ENCODE data around the gene IFNGR2.
"Not testable (repeated sequence)": the region's sequence is repeated elsewhere in the genome, so short reads cannot be mapped to it uniquely, and the experiment has no call there.

Gene IFNGR2, protein sequence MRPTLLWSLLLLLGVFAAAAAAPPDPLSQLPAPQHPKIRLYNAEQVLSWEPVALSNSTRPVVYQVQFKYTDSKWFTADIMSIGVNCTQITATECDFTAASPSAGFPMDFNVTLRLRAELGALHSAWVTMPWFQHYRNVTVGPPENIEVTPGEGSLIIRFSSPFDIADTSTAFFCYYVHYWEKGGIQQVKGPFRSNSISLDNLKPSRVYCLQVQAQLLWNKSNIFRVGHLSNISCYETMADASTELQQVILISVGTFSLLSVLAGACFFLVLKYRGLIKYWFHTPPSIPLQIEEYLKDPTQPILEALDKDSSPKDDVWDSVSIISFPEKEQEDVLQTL

DNA sequence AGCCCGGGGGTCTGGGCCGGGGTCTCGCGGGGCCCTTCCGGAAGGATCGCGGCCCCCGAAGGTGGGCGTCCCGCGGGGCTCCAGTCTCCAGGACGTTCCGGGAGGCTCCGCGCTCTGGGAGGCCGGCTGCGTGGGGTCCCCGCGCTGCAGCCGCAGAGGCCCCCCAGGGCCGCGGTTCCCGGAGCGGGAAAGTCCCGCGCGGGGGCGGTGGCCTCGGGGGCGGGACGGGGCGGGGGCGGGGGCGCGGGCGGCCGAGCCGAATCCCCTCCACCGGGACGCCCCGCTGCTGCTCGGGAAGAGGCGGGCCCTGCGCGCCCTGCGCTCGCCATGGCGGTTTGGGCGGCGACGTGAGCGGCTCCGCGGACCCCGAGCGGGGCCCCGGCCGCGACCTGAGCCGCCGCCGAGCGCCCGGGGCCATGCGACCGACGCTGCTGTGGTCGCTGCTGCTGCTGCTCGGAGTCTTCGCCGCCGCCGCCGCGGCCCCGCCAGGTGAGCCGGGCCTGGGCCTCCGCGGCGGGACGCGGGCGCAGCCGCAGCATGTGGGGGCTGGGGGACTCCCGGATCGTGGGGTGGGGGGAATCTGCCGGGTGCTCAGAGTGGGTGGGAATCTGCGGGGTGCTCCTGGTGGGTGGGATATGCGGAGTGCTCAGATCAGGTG is at the start of gene IFNGR2:
Gene IFNGR2, plus strand, starts transcription at position 286 of the 658 bp plus-strand sequence. Its CDS starts 131 bp downstream, at position 417.
- peak; percentile 38 for DNase-seq (ENCODE audit: low spot score)

DNA sequence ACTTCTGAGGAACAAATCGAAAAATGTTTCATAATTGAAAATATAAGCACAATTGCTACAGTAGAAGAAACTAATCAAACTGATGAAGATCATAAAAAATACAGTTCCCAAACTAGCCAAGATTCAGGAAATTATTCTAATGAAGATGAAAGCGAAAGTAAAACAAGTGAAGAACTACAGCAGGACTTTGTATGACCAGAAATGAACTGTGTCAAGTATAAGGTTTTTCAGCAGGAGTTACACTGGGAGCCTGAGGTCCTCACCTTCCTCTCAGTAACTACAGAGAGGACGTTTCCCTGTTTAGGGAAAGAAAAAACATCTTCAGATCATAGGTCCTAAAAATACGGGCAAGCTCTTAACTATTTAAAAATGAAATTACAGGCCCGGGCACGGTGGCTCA is 47.9 kb upstream of the IFNGR2 start:
- no peak for DNase-seq (ENCODE audit: low spot score)

DNA sequence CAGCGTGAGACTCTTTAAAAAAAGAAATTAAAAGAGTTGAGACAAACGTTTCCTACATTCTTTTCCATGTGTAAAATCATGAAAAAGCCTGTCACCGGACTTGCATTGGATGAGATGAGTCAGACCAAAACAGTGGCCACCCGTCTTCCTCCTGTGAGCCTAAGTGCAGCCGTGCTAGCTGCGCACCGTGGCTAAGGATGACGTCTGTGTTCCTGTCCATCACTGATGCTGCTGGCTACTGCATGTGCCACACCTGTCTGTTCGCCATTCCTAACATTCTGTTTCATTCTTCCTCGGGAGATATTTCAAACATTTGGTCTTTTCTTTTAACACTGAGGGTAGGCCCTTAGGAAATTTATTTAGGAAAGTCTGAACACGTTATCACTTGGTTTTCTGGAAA is 47.2 kb upstream of the IFNGR2 start:
- no peak for DNase-seq (ENCODE audit: low spot score)

DNA sequence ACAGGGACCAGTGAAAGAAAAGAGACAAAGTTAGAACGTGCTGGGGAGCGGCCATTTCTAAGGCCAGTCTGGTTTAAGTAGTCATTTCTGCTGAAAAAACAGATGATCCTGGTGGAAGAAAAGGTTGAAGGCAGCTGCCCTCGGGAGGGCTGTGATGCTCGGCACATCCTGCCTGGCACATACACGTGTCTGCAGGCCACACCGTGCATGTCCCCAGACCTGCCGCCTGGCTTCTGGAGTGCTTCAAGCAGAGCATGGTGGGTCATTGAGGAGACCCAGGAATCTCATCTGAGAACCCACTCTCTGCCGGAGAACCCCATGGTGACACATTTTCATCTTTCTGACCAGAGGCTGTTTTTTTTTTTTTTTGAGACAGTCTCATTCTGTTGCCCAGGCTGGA is 46.0 kb upstream of the IFNGR2 start:
- no peak for DNase-seq (ENCODE audit: low spot score)

DNA sequence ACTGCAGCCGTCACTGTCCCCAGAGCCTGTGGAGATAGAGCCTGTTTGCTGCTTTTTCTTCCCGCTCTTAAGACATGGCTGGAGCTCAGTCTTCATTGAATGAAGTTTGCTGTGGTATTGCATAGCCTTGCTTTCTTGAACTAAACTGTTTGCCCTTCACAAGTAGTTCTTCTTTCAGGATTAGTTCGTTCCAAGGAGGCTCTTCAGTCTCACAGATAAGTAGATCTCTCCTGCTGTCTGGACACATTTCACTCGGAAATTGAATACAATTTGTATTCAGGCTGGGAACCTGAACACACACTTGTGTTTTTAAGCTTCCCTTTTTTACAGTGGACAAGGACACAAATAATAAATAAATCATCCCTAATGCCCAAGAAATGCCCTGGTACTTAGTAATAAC is 43.8 kb upstream of the IFNGR2 start:
- DNase-seq (ENCODE audit: low spot score), result no peak

DNA sequence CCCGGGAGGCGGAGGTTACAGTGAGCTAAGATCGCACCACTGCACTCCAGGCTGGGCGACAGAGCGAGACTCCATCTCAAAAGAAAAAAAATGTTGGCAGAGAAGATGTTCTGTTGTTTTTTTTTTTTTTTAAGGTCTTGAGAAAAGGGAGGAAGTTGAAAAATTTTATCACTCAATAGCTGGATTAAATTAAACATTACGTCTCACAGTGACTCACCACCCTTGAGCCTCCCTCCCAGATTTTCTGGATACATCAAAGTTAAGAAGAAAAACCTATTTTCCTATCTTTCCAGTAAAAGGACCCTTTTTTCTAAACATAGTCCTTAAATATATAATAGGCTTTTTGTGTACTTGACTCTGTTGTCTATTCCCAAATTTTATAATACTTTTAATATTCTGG is 42.9 kb upstream of the IFNGR2 start:
- no peak for DNase-seq (ENCODE audit: low spot score)

DNA sequence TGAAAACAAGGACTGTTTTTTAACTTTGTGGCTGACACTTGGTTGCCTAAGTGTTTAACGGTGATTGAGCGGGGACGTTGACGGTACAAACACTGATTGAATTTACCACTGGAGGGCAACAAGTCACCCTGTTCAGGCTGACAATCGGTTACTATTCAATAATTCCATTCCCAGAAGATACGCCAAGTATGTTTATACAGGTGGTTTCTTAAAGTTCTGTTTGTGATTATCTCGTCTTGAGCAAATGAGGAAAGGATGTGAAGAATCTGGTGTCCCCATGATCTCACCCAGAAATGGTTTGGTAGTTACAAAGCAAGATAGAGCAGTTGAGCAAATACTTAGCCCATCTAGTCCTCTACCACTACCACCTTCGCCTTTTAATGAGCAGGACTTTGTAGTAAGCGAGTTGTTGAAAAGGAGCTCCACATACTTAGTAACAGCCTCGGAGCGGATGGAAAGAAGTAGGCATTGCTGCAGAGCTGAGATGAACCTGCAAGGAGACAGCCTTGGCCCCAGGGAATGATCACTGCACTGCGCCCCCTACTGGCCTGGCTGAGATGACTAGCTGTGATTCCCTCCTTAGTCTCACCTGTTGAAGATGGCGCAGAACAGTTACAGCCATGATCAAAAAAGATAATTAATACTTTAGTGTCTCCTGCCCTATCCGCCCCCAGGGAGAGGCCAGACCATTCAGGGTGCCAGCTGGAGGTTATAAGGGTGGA is 42.2 kb upstream of the IFNGR2 start:
- peak; percentile 85 for DNase-seq (ENCODE audit: low spot score)

DNA sequence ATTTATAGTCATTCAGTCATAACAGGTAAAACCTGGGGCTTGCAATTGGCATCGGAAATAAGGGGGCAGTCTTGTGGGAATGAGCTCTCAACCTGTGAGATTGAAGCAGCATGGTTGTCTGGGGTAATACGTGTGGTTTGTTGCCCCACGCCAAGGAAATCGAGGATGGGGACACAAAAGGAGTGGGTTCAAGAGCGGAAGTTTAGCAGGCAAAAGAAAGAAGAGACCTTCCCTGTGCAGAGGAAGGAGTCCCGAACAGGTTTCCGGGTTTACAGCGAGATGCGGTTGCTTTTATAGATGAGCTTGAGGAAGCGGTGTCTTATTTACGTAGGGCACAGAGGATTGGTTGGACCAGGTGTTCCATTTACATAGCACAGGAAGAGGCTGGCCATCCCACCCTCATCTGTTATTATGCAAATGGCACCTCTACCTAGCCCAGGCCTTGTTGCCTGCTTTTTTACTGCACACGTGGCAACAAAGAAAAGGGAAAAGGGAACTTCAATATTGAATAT is 41.1 kb upstream of the IFNGR2 start:
- peak; percentile 87 for DNase-seq (ENCODE audit: low spot score)

DNA sequence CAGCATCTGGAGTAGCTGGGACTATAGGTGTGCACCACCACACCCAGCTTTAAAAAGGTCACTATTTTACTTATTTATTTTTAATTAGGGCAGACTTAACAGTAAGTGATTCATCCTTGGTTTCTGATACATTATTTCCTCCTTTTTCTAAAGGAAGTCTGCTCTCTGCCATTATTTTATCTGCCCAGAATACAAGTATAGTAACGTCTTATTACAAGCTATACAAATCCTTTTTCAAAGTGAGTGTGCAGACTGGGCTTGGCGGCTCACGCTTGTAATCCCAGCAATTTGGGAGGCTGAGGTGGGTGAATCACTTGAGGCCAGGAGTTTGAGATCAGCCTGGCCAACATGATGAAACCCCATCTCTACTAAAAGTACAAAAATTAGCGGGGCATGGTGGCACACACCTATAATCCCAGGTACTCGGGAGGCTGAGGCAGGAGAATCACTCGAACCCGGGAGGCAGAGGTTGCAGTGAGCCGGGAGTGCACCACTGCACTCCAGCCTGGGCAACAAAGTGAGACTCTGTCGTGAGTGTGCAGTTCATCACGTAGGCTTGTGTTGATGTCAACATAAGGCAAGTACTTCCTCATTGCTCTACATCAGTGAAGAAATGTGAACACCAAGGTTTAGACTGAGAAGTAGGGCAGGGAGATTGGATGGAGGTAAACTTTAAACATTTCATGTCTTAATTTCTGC is 39.2 kb upstream of the IFNGR2 start:
- not testable (repeated sequence) for DNase-seq (ENCODE audit: low spot score)

DNA sequence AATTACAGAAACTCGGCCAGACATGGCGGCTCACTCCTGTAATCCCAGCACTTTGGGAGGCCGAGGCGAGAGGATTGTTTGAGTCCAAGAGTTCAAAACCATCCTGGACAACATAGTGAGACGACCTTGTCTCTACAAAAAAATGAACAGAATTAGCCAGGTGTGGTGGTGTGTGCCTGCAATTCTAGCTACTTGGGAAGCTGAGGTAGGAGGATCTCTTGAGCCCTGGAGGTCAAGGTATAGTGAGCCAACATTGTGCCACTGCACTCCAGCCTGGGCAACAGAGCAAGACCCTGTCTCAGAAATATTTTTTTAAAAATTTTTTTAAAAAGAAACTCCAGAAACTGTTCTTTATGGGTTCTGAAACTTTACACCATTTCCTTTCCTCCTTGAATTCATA is 38.4 kb upstream of the IFNGR2 start:
- no peak for DNase-seq (ENCODE audit: low spot score)

DNA sequence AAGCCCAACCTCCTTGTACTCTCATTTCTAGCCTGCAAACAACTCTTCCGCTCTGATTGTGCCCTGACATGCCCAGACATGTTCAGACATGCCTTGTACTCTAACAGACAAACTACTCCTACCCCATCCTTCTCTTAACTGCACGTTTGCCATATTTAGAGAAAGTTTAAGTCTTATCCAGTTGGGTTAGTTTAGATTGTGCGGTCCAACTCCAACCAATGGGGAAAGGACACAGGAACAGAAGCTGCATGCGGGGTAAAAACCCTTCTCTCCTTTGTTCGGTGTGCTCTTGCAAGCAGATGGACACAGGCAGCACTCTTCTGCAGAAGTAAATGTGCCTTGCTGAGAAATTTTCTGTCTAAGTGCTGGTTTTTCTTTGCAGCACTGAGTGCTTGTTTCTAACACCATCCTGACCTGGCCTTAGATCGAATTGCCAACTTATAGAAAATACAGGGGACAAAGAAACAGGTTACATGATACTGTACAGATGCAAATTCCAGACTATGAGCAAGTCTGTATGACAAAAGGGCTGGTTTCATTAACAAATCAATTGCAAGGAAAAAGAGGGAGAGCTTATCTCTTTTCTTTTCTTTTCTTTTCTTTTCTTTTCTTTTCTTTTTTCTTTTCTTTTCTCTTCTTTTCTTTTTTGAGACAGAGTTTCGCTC is 35.8 kb upstream of the IFNGR2 start:
- no peak for DNase-seq (ENCODE audit: low spot score)

DNA sequence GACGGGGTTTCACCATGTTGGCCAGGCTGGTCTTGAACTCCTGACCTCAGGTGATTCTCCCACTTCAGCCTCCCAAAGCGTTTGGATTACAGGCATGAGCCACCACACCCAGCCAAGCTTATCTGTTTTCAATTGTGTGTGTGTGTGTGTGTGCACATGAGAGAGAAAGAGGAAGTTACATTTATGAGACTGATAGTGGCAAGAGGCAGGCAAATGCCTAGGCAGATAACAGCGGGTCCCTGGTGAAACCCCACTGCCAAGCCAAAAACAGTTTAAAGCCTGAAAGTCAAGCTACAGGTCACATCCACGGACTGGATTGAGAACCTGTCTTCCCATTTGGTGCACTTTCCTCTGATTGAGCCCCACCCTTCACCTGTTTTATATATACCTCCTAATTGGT is 35.1 kb upstream of the IFNGR2 start:
- DNase-seq (ENCODE audit: low spot score), result no peak

DNA sequence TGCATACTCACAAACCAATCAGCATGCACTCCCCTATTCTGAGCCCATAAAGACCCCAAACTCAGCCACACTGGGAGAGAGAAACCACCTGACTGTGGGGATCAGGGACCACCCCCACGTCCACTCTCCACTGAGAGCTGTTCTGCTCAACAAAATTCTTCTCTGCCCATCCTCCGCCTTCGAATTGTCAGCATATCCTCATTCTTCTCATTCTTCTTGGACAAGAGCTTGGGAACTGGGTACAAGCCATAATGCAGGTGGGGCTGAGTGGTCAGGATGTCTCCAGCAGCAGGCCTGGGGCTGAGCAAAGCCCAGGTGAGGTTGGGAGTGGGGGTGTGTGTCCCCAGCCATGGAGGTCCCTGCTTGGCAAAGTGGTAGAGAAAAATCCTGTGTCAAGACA is 34.6 kb upstream of the IFNGR2 start:
- DNase-seq (ENCODE audit: low spot score), result no peak

DNA sequence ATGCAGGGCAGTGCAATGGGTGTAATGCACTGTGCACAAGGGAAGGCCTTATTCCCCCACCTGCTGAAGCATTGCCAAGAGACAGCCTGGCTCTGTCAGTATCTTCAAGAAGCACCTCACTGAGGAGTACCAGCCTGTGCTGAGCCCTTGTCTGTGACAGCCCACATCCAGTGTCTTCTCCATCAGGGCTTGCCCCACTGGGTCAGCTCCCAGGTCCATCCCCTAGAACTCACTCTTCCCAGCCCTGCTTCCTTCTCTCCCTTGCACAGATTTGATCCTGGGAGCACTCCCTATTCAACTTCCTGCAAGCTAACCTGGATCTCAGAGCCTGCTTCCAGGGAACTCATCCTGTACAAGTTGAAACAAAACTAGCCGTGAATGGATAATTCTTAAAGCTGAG is 33.6 kb upstream of the IFNGR2 start:
- DNase-seq (ENCODE audit: low spot score), result no peak

DNA sequence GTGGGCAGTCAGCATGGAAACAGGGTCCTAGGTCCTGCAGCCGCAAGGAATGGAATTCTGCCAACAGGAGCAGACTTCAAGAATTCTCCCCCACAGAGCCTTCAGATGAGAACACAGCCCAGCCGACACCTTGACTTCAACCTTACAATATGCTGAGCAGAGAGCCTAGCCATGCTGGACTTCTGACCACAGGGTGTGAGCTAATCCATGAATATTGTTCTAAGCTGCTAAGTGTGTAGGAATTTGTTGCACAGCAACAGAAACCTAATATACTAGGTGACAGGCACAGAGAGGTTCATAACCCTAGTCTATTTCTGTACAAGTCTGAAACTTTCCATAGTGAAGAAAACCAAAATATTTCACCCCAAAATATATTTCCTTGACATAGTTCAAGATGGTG is 32.9 kb upstream of the IFNGR2 start:
- no peak for DNase-seq (ENCODE audit: low spot score)

DNA sequence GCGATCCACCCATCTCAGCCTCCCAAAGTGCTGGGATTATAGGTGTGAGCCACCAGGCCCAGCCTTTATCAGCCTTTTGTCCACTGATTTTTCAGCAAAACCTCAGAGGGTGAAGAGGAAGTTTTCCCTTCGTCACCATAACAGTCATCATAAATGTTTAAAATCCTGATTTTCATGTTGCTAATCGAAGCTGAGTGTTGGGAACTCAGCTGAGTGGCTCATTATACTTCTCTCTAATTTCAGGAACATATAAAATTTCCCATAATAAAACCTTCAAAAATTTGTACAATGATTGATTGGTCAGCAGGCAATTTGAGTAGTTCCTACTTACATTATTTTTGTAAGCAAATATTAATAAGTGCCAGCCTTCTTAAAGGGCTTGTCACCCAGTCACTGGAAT is 31.8 kb upstream of the IFNGR2 start:
- DNase-seq (ENCODE audit: low spot score), result no peak

DNA sequence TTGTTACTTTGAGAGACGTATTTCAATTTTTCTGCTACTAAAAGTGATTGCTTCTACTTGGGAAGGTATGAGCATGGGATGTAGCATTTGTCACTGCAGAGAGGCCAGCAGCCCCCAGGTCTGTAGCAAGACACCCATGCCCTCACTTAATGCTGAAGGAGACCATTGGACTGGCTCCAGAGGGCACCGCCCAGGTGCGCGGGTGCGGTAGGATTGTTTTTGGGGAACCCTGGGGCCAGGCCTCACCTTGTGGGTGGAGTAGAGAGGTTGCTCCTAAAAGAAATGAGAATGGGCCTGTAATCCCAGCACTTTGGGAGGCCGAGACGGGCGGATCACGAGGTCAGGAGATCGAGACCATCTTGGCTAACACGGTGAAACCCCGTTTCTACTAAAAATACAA is 30.6 kb upstream of the IFNGR2 start:
- no peak for DNase-seq (ENCODE audit: low spot score)

DNA sequence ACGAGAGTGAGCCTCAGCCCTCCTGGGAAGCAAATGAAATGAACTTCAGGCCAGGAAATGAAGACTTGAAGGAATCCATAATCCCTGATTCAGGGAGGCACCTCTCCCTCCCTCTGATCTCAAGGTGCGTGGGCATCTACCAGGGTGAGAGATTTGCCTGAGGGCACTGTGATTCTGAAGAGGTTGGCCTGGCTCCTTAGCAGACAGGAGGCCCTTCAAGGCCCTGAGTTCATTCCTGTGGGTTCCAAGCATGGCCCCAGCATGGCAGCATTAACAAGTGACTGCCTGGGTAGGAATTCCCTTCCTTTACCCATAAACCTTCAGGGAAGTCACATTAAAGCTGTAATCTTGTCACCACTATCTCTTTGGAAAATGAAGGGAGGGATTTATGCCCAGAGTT is 29.8 kb upstream of the IFNGR2 start:
- no peak for DNase-seq (ENCODE audit: low spot score)

DNA sequence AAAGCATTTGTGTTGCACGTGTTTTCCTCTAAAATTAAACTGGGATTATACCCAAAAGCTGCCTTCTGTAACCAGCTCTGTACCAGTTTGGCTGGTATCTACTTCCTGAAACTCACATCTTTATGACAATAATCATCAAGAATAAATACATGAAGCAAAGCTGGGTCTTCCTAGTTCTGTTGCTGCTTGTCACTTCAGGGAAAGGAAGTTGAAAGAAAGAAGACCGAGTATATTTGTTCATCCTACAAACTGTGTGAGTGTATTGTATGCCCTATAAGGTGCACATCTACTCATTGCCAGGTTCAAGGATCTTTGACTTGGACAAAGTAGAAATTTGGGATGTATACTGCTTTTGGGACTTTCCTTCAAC is 29.1 kb upstream of the IFNGR2 start:
- DNase-seq (ENCODE audit: low spot score), result no peak

DNA sequence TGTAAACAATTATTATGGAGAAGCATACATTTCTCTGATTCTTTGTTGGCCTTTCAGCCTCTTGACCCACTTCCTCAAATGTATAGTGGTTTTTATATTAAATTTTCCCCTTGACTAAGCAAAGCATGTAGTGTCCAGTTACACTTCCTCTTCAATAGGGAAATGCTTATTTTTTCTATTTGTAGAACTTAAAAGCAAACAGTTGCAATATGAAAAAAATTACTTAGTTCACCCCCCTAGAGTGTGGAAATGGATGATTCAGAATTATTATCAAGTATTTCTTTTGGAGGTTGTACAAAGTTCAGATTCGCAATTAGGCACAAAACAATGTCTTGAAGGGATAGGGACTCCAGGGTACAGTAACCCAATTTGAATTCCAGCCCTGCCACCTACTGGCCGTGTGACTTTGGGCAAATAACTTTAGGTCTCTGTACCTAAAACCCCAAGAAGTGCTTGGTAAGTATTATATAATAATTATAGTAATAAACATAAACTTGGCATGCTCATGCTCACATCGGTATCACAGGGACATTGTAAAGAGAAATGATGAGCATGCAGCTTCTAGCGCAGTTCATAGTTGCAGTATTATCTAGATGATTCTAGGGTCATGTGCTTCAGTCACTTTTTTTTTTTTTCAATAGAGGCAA is 28.6 kb upstream of the IFNGR2 start:
- peak; percentile 66 for DNase-seq (ENCODE audit: low spot score)

DNA sequence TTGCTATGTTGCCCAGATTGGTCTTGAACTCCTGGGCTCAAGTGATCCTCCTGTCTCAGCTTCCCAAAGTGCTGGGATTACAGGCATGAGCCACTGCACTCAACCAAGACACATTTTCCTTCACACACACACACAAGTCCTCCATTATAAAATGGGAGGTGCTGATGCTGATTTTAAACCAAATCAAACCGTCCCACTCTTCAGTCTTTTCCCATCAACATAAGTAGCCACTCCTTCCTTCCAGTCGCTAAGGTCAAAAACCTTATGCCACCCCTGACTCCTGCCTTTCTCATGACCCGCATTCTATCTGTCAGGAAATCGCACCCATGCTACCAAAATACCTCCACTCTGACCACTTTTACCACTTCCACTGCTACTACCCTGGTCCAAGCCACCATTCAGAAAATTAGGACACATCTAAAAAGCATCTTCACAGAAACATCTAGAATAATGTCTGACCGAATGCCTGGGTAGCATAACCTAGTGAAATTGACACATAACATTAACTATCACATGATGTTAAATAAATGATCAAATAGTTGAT is 28.0 kb upstream of the IFNGR2 start:
- no peak for DNase-seq (ENCODE audit: low spot score)
